ENCODE measurements around the gene IREB2.
"Not testable (repeated sequence)": the region's sequence is repeated elsewhere in the genome, so short reads cannot be mapped to it uniquely, and the experiment has no call there.

IREB2 gene, protein sequence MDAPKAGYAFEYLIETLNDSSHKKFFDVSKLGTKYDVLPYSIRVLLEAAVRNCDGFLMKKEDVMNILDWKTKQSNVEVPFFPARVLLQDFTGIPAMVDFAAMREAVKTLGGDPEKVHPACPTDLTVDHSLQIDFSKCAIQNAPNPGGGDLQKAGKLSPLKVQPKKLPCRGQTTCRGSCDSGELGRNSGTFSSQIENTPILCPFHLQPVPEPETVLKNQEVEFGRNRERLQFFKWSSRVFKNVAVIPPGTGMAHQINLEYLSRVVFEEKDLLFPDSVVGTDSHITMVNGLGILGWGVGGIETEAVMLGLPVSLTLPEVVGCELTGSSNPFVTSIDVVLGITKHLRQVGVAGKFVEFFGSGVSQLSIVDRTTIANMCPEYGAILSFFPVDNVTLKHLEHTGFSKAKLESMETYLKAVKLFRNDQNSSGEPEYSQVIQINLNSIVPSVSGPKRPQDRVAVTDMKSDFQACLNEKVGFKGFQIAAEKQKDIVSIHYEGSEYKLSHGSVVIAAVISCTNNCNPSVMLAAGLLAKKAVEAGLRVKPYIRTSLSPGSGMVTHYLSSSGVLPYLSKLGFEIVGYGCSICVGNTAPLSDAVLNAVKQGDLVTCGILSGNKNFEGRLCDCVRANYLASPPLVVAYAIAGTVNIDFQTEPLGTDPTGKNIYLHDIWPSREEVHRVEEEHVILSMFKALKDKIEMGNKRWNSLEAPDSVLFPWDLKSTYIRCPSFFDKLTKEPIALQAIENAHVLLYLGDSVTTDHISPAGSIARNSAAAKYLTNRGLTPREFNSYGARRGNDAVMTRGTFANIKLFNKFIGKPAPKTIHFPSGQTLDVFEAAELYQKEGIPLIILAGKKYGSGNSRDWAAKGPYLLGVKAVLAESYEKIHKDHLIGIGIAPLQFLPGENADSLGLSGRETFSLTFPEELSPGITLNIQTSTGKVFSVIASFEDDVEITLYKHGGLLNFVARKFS

DNA sequence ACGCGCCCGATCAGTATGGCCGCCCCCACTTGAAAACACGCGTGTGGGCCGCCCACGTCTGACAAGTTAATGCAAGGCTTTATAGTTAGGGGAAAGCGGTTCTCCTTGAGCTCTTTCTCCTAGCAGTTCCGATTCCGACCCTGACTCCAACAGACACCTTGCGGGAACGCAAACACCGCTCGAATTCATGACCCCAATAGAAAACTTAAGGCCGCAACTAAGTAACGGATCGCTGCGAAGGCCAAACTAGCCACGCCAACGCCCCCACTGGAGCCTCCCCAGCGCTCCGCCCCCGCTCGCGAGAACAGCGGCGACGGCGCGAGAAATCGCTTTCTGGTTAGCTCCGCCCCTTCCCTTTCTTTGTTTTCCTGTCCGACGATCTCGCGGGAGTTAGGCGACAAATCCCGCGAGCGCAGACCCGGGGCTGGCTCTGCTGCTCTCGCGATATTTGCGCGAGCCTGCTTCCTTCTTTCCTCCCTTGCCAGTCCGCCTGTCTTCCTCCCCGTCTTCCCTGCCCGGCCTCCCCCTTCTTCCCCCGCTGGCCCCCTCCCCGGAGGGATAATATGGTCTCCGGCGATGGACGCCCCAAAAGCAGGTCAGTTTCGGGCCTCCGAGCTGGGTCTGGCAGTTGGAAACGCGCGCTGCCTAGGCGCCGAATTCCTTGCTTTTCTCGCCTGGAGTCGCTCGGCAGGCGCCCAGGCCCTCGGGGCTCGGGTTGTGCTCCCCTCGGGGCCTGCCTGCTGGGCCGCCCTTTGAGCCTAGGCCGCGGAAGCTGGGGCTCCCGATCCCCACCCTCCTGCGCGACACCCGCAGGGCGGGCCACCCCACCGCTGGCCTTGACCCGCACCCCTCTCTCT, at the start of gene IREB2:
Gene IREB2, plus strand, starts transcription at position 455 of the 857 bp plus-strand sequence. Its CDS starts 122 bp downstream, at position 577.
- peak; percentile 96 to 99 for DNase-seq

DNA sequence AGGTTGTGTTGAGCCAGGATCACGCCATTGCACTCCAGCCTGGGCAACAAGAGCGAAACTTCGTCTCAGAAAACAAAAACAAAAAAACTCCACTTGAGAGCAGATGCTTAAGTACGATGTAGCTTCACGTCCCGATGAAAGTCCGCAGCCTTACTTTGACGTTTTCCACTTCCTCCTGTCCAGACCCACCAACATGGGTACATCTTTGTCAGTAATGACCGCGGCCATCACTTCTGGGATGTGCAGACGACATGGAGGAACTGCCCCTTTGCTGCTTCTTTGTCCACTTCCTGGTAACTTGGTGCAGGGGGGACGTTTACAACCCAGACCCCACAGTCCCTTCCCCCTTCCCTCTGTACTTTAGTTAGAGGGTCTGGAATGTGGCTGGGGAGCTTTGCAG, 49.2 kb upstream of the IREB2 start:
- DNase-seq, result no peak

DNA sequence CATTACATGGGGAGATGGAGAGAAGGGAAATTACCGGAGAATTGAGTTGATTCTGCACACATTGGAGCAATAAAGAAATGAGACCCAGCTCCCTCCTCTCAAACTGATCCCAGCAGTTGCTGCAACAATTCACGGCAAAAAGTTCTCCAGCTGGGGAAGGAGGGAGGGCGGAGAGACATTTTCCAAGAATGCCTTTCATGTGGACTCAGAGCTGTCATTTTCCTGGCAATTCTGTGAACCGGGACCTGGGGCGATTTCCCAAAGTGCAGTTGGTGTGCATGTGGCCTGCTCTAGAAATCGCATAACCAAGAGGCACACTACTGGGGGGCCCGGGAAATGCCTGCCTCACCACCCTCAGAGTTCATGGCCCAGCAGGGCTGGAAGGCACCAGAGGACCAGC, 48.7 kb upstream of the IREB2 start:
- no peak for DNase-seq

DNA sequence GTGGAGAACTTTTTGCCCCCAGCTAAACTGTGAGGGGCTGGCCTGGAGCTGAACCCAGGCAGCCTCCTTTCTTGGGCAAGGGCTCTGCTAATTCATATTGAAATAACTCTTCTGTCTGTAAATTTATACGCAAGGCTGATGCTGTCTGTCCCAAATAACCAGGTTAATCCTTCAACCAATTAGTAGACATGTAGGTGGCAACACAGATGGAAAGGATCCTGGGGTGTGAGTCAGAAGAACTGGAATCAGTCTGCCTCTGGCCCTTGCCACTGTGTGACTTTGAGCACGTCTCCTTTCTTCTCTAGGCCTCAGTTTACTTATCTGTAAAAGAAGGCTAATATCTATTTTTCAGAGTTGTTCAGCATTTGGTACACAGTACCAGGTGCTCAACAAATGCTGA, 48.3 kb upstream of the IREB2 start:
- DNase-seq, result no peak

DNA sequence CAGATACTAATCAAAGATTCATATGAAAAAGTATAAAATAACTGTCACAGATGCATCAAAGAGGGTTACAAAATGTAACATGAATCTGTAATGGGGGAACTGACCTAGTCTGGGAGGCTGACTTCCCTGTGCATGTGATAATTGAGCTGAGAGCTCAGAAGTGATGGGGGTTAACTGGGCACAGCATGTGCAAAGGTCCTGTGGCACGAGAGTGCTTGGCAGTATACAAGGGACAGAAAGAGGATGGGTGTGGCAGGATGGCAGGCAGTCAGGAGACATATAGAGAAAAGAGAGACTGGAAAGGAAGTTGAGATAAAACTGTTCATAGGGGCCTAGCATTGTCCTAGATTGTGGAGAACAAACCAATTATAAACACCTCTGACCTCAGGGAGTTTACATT, 47.8 kb upstream of the IREB2 start:
- DNase-seq, result no peak

DNA sequence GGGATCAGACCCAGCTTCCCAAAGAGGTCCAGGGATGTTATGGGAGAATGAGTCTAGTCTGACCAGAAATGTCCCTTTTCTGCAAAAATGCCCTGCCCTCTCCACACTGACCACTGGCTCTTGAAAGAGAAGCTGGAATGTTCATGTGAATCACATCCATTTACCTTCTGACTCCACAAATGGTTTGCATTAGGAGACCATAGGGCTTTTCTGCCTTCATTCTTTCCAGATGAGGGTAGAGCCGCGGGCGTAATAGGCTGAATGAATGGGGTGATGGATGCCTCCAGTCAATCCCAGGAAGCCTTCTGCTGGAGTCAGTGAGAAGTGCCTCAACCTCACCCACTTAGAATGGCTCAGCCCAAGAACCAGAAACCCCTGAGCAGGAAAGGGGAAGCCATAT, 47.2 kb upstream of the IREB2 start:
- DNase-seq, result no peak

DNA sequence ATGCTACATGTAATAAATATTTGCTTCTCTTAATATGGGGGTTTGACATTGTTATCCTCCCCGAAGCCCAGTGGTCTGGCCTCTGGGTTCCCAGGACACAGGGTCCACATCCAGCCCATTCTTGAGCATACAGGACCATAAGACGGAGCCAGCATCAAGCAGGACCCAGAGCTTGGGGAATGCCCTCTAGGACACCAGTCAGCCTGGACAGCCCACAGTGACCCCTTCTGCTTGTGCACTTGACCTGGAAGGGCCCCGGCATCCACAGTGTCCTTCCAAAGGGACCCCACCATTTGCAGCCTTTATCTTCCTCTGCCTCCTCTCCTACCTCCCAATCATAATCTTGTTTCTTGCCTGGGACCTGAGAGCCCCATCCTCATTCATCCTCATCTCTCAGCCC, 46.2 kb upstream of the IREB2 start:
- no peak for DNase-seq

DNA sequence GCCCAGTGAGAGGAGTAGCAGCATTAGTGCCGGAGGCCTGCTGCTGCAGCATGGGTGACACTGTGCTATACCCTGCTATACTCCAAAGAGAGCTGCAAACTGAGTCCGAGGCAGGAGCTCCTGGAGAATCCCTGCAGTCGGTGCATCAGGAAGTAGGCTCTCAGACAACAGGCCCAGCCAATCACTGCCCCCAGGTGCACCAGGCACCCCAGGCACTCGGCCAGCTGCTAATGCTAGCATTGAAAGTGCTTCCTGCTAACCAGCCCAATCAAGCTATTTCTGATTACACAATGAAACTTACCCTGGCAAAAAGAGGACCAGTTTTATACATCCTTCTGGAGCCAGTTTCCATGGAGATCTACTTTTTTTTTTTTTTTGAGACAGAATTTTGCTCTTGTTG, 45.6 kb upstream of the IREB2 start:
- DNase-seq, result no peak

DNA sequence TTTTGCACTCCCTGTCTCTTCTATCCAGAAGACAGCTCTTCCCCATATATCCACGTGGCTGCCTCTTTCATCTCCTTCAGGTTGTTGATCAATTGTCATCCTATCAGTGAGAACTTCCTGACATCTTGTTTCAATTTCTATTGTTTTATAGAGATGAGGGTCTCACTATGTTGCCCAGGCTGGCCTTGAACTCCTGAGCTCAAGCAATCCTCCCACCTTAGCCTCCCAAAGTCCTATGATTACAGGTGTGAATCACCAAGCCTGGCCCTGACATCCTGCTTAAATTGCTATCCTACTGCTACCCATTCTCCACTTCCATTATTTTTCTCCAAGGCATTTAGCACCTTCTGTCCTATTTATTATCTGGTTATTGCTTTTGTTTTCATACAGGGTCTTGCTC, 44.9 kb upstream of the IREB2 start:
- DNase-seq, result no peak

DNA sequence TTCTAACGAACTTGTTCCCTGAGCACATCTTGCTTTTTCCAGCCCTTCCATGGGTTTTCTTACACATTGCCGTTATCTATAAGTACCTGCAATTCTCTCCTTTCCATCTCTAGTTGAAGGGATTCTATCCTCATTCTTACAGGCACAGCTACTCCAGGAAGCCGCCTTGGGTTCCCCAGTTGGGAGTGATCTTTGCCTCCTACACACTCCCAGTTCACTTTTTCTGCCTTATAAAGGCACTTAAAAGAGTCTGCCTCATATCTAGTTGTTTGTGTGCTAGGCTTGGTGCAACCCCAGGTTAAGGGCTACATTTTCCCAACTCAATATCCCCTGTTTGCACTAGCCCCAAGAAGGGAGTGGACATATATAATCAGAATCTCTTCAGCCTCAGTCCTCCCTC, 44.0 kb upstream of the IREB2 start:
- DNase-seq, result no peak

DNA sequence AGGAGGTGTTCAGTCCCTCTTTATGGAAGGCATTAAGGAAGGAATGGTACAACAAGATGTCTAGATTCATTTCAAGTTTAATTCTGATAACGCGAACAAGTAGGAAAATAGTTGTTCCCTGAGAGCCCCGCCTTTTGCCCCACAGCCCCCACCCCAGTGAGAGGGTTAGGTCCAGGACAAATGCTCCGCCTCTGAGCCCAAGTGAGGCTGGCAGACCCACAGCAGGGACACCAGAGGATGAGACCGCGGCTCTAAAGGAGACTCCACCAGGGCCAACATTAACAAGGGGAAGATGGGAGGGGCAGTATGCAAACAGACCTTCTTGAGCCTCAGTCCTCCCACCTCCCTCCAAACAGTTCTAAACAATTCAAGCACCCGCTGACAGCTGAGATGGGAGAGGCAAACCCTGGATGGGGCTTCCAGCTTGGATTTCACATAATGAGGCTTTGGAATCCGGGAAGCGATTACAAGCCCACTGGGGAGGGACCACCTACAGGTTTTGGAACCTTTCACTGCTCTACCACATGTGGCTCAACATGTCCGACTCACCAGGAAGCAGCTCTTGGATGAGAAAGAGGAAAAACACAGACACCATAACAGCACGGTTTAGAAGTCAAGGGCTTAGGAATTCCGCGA, 42.9 kb upstream of the IREB2 start:
- no peak for DNase-seq

DNA sequence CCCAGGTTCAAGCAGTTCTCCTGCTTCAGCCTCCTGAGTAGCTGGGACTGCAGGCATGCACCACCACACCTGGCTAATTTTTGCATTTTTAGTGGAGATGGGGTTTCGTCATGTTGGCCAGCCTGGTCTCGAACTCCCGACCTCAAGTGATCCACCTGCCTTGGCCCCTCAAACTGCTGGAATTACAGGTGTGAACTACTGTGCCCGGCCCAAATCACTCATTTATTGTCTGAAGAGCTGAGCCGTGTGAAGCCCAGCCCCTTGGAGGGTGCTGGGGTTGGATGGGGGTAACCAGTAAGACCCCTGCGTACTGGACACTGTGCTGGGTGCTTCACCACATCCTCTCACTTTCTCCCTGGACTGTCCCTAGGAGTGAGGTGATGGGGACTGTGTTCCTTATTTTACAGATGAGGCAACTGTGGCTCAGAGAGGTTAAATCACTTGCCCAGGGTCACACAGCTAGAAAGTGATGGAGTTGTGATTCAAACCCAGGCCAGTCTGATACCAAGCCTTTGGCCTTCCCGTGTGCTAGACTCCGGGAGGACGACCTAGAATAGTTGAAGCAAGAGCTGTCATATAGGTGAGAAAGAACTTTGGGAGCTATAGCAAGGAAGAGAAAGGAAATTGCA, 41.7 kb upstream of the IREB2 start:
- DNase-seq, result no peak

DNA sequence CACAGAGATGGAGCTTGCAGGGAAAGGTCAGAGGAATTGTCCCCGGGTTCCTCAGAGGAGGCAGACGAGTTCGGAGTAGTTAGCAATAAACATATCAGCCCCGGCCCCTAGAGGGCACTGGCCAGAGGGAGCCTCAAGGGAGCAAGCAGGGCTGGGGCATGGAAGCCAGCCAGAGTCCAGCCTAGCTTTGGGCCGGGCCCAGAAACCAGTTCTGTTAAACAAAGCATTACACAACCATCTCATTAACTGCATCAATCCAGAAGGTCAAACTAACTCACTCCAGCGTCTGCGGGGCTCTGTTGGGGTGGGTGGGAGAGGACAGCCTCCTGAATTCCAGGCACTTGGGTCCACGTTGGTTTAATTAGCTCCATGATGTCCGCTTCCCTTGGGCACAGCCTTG, 41.0 kb upstream of the IREB2 start:
- no peak for DNase-seq

DNA sequence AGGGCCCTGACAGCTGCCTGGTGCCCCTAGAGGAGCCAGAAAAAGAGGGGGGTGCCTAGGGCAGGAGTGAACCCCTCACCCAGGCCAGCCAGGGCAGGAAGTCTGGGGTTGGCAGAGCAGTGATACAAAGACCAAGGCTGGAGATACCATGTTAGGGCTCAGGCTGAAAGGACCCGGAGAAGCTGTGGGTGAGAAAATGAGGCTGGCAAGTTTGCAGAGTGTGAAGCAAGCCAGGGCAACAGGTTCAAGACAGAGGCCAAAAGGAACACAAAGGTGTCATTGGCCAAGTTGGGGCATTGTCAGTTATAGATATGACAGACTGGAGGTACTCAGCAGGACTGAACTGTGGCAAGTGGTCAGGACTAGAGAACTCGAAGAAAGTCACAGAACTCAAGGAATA, 40.6 kb upstream of the IREB2 start:
- DNase-seq, result no peak

DNA sequence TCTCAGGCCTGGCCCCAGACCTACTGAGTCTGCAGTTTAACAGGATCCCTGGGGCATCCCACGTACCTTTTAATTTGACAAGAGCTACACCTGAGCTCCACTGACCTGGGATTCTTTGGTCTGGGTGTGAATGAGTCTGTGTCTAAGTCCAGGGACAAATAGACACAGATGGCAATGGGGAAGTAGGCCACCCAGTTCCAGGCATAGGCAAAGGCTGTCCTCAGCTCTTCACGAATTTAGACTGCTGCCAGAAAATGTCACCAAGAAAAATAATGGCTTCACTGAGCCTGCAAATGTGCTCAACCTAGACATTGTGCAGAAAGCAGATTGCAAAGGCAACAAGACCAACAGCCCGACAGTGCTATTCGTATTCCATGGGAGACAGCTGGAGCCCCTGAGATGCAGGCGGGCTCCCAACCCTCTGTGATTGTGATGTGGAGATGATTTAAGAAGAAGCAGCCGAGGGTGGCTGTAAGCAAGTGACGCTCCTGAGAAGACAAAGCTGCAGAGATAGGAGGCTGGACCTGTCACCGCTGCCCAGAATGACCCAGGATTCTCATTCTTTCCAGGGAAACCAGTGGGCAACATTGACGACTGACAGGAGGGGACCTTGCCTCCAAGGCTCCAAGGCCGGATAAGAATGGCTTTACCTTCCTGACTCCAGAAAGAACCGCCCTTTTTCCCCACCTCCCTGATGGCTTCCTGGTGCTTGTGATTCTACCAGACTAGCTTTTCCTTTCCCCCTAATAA, 39.8 kb upstream of the IREB2 start:
- DNase-seq, result no peak

DNA sequence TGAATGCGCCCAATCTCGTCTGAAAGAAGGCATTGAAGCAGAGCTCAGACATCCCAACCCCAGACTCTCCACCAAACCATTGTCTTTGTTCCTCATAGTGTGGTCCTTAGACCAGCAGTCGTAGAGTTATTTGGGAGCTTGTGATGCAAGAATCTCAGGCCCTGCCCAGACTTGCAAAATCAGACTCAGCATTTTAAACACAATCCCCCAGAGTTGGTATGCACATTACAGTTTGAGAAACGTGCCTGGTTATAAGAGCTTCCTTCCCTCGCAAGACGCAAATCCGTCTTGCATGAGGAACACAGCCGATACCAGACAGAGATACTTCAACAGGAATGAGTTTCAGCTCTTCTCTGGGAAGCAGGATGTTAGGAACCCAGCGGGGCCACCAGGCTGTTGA, 38.9 kb upstream of the IREB2 start:
- DNase-seq, result no peak

DNA sequence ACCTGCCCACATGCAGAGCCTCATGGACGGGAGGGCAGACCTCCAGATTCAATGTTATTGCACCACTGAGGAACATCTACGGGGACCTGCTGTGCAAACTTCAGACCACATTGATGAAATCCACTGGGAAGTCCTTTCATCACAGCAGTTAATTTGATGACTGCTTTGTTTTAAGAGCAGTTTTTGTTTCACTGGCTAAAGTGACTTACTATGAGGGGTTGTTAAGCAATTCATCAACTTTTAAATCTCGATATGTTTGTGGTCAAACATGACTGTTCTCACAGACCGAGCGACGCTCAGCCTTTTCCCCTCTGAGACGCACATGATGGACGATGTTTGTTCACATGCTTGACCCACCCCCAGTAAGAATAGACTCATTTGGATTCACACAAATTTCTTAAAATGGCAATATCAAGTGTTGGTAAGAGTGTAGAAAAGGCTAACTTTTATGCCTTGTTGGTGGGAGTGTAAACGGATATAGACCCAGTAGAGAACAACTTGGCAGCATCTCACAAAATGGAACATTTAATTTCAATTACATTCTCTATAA, 35.9 kb upstream of the IREB2 start:
- no peak for DNase-seq

DNA sequence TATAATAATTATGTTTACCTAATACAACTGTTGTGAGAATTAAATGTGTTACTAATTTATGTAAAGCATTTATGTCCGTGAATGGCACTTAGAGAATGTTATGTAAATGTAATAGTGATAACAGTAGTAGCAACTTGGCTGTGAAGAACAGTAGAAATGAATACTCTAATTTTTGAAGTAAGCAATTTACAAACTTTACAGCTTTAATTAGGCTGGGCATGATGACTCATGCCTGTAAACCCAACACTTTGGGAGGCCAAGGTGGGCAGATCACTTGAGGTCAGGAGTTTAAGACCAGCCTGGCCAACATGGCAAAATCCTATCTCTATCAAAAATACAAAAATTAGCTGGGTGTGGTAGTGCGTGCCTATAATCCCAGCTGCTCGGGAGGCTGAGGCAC, 33.9 kb upstream of the IREB2 start:
- no peak for DNase-seq

DNA sequence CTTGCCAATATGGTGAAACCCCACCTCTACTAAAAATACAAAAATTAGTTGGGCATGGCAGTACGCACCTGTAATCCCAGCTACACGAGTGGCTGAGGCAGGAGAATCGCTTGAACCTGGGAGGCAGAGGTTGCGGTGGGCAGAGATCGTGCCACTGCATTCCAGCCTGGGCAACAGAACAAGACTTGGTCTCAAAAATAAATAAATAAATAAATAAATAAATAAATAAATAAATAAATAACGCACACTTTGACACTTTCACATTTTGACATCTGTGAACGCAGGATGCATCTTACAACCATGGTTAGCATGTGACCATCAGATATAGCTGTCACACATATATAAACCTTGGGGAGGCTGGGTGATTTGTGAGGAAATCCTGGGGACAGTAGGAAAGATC, 33.2 kb upstream of the IREB2 start:
- DNase-seq, result not testable (repeated sequence)

DNA sequence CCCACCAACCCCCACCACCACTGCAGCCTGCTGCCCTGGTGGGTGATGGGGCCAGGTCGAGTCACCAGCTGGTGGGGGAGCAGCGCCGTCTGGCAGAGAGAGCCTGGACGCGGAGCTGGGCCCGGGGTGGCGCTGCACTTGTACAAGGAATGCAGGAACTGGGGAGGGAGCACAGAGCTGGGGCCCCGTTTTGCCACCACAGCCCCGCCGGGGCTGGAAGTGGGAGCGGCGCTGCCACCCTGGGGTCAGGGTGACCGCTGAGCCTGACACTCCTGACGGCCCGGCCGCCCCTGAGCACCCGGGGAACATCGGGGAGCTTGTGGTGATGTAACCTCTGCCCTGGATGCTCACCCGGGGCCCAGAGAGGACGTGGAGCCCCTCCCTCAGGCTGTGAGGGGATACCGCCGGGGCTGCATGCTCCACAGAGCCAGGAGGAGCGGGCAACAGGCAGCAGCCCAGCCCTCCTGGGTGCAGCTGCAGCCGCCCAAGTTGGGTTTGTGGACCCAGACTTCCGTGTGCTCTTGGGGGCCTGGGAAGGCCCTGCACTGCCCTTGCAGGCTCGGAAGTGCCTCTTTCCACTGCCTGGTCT, 32.6 kb upstream of the IREB2 start:
- no peak for DNase-seq

Data from SW 1271 (cell line).